Measurements from ENCODE around the gene OSBPL9. TPM values are rescaled to one million over a fixed set of nuclear protein-coding genes. Genes with fewer than 3 reads are reported as not detected.

Gene OSBPL9
- total RNA-seq, 1 experiment from 2014 or later = 61.9 TPM

DNA sequence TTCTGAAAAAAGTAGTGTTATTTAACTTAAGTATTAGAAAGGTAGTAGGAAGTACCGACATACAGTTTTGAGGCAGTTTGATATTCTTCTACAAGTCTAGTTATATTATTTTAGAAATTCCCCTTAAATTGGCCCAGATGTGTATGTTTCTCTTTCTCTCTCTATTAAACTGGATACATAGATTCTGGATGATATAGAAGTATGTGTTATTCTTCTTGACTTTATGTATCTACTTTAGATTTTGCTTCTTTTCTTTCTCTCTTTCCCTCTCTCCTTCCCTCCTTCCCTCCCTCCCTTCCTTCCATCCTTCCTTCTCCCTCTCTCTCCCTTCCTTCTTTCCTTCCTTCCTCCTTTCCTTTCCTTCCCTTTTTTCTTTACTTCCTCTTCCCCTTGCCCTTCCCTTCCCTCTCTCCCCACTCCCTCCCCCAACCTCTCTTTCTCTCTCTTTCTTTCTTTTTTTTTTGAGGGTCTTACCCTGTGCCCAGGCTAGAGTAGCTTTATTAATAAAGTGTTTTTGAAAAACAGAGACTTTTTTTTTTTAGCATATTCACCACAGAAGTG lies 124.3 kb downstream of the OSBPL9 start:
- Mint-ChIP-seq H3K4me3 (ENCODE audit: unreplicated experiment) (no peak overlapping the region), H3K27me3 (ENCODE audit: insufficient read depth, unreplicated experiment) (no peaks in the 10 kb centered on the region), H3K9me3 (ENCODE audit: unreplicated experiment) (no peaks in the 10 kb centered on the region), H3K4me1 (ENCODE audit: low read depth, unreplicated experiment) (peaks cover 7% of the 10 kb centered on the region), H3K27ac (ENCODE audit: unreplicated experiment) (no peak overlapping the region), H3K36me3 (ENCODE audit: insufficient read depth, unreplicated experiment) (peaks cover 5% of the 10 kb centered on the region)
- no peak for DNase-seq
- no peak overlapping the region for H3K4me3 ChIP-seq (ENCODE audit: low read depth, low read length)
- no TSS peak for BruUV-seq (replicated peaks)
- no peaks in the 10 kb centered on the region for H3K36me3 ChIP-seq (ENCODE audit: control insufficient read depth, insufficient read depth, low read length)
- H3K9me3 ChIP-seq = no peaks in the 10 kb centered on the region
- ChIA-PET CTCF (interaction anchor here (0.6 kb wide), 1 partner anchor 172 kb away, joined by 6 read pairs; no protein-coding TSS in a partner anchor), POLR2A (no interaction called here)
- intact Hi-C loops (cut with micrococcal nuclease; ENCODE audit: unreplicated experiment) = no loop called here
- TF ChIP-seq, protein P1, sequence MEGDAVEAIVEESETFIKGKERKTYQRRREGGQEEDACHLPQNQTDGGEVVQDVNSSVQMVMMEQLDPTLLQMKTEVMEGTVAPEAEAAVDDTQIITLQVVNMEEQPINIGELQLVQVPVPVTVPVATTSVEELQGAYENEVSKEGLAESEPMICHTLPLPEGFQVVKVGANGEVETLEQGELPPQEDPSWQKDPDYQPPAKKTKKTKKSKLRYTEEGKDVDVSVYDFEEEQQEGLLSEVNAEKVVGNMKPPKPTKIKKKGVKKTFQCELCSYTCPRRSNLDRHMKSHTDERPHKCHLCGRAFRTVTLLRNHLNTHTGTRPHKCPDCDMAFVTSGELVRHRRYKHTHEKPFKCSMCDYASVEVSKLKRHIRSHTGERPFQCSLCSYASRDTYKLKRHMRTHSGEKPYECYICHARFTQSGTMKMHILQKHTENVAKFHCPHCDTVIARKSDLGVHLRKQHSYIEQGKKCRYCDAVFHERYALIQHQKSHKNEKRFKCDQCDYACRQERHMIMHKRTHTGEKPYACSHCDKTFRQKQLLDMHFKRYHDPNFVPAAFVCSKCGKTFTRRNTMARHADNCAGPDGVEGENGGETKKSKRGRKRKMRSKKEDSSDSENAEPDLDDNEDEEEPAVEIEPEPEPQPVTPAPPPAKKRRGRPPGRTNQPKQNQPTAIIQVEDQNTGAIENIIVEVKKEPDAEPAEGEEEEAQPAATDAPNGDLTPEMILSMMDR (IDR thresholded peaks at IDR 0.05; ENCODE audit: insufficient read depth in 1 of 2, low read depth in 1 of 2, low read length in 1 of 2, severe bottlenecking in 1 of 2, unreplicated experiment in 1 of 2) = no peak
- peaks cover 16% of the 10 kb centered on the region for H3K4me1 ChIP-seq
- H3K27me3 ChIP-seq (replicated peaks; ENCODE audit: control insufficient read depth, insufficient read depth, low read length) = no peaks in the 10 kb centered on the region

DNA sequence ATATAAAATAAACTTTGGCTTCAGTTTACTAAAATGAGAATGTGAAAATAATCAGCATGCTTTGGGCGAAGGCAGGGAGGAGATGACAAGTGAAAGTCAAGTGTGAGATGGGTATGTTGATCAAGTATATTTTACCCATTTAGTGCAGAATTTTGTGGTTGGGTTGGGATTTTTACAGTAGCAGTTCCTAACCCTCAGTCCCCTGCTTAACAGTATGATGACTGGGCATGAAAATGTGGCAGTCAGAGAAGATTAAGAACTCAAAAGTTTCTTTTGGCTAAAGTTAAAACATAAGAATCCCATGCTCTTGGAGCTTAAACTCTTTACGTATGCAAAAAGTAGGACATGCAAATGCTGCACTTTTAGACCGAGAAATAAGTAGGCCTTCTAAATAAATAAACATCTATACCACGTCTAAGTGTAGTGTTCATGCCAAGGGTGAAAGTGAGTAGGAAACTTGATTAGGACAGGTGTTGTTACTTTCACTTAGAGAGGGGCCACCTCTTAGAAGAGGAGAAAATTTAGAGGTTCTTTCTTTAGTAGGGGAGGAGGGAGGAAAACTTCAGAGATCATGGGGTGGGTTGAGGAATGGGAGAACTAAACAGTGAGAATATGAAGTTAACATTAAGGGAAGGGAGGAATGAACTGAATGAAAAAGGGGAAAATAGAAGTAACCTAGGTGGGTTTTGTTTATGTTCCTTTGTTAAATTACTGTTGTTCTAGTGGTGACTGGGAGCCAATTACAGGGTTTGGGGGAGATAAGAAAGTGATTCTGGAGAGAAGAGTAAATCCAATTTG lies 127.8 kb downstream of the OSBPL9 start:
- no peaks in the 10 kb centered on the region for H3K27me3 Mint-ChIP-seq (ENCODE audit: insufficient read depth, unreplicated experiment)
- Histone ChIP-seq H3K4me1 (no peaks in the 10 kb centered on the region), H3K36me3 (ENCODE audit: control insufficient read depth, insufficient read depth, low read length) (no peaks in the 10 kb centered on the region), H3K27me3 (replicated peaks; ENCODE audit: control insufficient read depth, insufficient read depth, low read length) (no peaks in the 10 kb centered on the region), H3K4me3 (ENCODE audit: low read depth, low read length) (no peak overlapping the region), H3K9me3 (no peaks in the 10 kb centered on the region)
- no peaks in the 10 kb centered on the region for H3K4me1 Mint-ChIP-seq (ENCODE audit: low read depth, unreplicated experiment)
- BruUV-seq (replicated peaks) = no TSS peak
- no peaks in the 10 kb centered on the region for H3K9me3 Mint-ChIP-seq (ENCODE audit: unreplicated experiment)
- DNase-seq = no peak
- ChIA-PET CTCF (no interaction called here), POLR2A (no interaction called here)
- TF ChIP-seq, protein P1 (IDR thresholded peaks at IDR 0.05; ENCODE audit: insufficient read depth in 1 of 2, low read depth in 1 of 2, low read length in 1 of 2, severe bottlenecking in 1 of 2, unreplicated experiment in 1 of 2) = no peak
- H3K4me3 Mint-ChIP-seq (ENCODE audit: unreplicated experiment) = no peak overlapping the region
- intact Hi-C loops (cut with micrococcal nuclease; ENCODE audit: unreplicated experiment) = no loop called here
- H3K27ac Mint-ChIP-seq (ENCODE audit: unreplicated experiment) = no peak overlapping the region
- peaks cover 13% of the 10 kb centered on the region for H3K36me3 Mint-ChIP-seq (ENCODE audit: insufficient read depth, unreplicated experiment)

DNA sequence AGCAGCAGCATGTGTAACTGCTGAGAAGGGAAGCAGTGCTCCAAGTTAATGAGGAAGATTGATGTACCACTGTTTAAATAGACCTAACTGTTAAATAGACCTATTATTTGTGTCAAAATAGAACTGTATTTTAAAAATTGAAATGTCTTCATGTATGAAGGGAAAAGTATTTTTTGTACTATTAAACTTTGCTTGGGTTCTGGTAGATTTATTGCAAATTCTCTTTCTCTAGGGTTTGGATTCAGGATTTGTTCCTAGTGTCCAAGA lies 128.3 kb downstream of the OSBPL9 start:
- Mint-ChIP-seq H3K4me3 (ENCODE audit: unreplicated experiment) (no peak overlapping the region), H3K9me3 (ENCODE audit: unreplicated experiment) (no peaks in the 10 kb centered on the region), H3K36me3 (ENCODE audit: insufficient read depth, unreplicated experiment) (peaks cover 13% of the 10 kb centered on the region), H3K4me1 (ENCODE audit: low read depth, unreplicated experiment) (no peaks in the 10 kb centered on the region), H3K27ac (ENCODE audit: unreplicated experiment) (no peak overlapping the region), H3K27me3 (ENCODE audit: insufficient read depth, unreplicated experiment) (no peaks in the 10 kb centered on the region)
- ChIA-PET CTCF (no interaction called here), POLR2A (no interaction called here)
- intact Hi-C loops (cut with micrococcal nuclease; ENCODE audit: unreplicated experiment) = no loop called here
- TF ChIP-seq, protein P1 (IDR thresholded peaks at IDR 0.05; ENCODE audit: insufficient read depth in 1 of 2, low read depth in 1 of 2, low read length in 1 of 2, severe bottlenecking in 1 of 2, unreplicated experiment in 1 of 2) = no peak
- no TSS peak for BruUV-seq (replicated peaks)
- Histone ChIP-seq H3K9me3 (no peaks in the 10 kb centered on the region), H3K4me1 (no peaks in the 10 kb centered on the region), H3K4me3 (ENCODE audit: low read depth, low read length) (no peak overlapping the region), H3K36me3 (ENCODE audit: control insufficient read depth, insufficient read depth, low read length) (no peaks in the 10 kb centered on the region), H3K27me3 (replicated peaks; ENCODE audit: control insufficient read depth, insufficient read depth, low read length) (no peaks in the 10 kb centered on the region)
- DNase-seq = no peak
